ENCODE measurements around the gene ARID5A. TPM values are rescaled to one million over a fixed set of nuclear protein-coding genes. Genes with fewer than 3 reads are reported as not detected.

Gene ARID5A
- total and polyA plus RNA-seq, 2 of the 13 experiments (the other 11 are each of a cell fraction or from before 2014, with no cell fraction given), result 6.0 to 9.5 TPM

DNA sequence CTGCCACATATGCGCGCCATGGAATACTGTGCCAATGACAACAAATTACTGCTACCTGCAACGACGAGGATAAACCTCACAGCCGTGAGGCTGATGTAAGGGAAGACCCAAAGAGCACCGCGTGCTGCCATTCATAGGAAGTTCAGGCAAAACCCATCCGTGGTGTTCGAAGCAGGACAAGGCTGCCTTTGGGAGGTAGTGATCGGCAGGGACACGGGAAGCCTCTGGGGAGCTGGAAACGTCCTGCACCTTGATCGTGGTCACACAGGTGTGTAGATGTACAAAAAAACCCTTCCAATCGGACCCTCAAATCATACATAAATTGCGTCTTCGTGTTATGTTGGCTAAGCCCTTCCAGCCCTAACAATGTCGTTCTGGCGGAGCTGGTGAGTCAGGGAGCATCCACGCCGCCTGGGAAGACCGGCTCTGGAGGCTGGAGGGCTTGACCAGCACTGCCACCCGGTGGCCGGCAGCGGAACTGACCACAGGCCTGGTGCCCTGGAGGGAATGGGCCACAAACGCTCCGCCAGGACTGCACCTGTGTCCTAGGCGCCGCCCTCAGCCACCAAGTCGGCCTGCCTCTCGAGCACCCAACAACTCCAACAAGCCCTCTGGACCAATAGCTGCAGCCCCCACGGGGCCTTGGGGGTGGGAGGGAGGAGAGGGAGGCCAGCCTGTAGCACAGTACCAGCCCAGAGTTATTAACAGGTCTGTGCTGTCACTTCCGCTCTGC lies 27.3 kb upstream of the ARID5A start (continued):
- TF ChIP-seq ZNF382 (CRISPR knock-in tag; IDR thresholded peaks at IDR 0.05; ENCODE audit: borderline replicate concordance) (no peak), SIN3A (IDR thresholded peaks at IDR 0.05; ENCODE audit: borderline replicate concordance, low read depth, low read length) (no peak), ZMYM4 (CRISPR knock-in tag; IDR thresholded peaks at IDR 0.05) (no peak), ZNF776 (CRISPR knock-in tag; IDR thresholded peaks at IDR 0.05) (peak; percentile 88; the same call in 1 of the 2 replicates), MZF1 (CRISPR knock-in tag; IDR thresholded peaks at IDR 0.05; ENCODE audit: borderline replicate concordance) (no peak), ZSCAN30 (CRISPR knock-in tag; IDR thresholded peaks at IDR 0.05) (no peak), ZNF501 (CRISPR knock-in tag; IDR thresholded peaks at IDR 0.05) (no peak; the same call in 1 of the 2 replicates), SMARCE1 (IDR thresholded peaks at IDR 0.05; ENCODE audit: borderline replicate concordance) (no peak), MIER2 (CRISPR knock-in tag; IDR thresholded peaks at IDR 0.05) (no peak), ZNF737 (CRISPR knock-in tag; IDR thresholded peaks at IDR 0.05; ENCODE audit: borderline replicate concordance) (no peak), GZF1 (CRISPR knock-in tag; IDR thresholded peaks at IDR 0.05) (no peak), FOXJ3 (CRISPR knock-in tag; IDR thresholded peaks at IDR 0.05; ENCODE audit: borderline replicate concordance) (0 out of 2 replicates have a peak, but pooled peaks have one; percentile 49), ZNF562 (CRISPR knock-in tag; IDR thresholded peaks at IDR 0.05; ENCODE audit: borderline replicate concordance) (no peak), ZNF782 (CRISPR knock-in tag; IDR thresholded peaks at IDR 0.05; ENCODE audit: borderline replicate concordance) (no peak)
- TF ChIP-seq, protein P1, sequence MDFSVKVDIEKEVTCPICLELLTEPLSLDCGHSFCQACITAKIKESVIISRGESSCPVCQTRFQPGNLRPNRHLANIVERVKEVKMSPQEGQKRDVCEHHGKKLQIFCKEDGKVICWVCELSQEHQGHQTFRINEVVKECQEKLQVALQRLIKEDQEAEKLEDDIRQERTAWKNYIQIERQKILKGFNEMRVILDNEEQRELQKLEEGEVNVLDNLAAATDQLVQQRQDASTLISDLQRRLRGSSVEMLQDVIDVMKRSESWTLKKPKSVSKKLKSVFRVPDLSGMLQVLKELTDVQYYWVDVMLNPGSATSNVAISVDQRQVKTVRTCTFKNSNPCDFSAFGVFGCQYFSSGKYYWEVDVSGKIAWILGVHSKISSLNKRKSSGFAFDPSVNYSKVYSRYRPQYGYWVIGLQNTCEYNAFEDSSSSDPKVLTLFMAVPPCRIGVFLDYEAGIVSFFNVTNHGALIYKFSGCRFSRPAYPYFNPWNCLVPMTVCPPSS (IDR thresholded peaks at IDR 0.05), result no peak
- TF ChIP-seq, protein P2, sequence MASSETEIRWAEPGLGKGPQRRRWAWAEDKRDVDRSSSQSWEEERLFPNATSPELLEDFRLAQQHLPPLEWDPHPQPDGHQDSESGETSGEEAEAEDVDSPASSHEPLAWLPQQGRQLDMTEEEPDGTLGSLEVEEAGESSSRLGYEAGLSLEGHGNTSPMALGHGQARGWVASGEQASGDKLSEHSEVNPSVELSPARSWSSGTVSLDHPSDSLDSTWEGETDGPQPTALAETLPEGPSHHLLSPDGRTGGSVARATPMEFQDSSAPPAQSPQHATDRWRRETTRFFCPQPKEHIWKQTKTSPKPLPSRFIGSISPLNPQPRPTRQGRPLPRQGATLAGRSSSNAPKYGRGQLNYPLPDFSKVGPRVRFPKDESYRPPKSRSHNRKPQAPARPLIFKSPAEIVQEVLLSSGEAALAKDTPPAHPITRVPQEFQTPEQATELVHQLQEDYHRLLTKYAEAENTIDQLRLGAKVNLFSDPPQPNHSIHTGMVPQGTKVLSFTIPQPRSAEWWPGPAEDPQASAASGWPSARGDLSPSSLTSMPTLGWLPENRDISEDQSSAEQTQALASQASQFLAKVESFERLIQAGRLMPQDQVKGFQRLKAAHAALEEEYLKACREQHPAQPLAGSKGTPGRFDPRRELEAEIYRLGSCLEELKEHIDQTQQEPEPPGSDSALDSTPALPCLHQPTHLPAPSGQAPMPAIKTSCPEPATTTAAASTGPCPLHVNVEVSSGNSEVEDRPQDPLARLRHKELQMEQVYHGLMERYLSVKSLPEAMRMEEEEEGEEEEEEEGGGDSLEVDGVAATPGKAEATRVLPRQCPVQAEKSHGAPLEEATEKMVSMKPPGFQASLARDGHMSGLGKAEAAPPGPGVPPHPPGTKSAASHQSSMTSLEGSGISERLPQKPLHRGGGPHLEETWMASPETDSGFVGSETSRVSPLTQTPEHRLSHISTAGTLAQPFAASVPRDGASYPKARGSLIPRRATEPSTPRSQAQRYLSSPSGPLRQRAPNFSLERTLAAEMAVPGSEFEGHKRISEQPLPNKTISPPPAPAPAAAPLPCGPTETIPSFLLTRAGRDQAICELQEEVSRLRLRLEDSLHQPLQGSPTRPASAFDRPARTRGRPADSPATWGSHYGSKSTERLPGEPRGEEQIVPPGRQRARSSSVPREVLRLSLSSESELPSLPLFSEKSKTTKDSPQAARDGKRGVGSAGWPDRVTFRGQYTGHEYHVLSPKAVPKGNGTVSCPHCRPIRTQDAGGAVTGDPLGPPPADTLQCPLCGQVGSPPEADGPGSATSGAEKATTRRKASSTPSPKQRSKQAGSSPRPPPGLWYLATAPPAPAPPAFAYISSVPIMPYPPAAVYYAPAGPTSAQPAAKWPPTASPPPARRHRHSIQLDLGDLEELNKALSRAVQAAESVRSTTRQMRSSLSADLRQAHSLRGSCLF (CRISPR knock-in tag; IDR thresholded peaks at IDR 0.05; ENCODE audit: borderline replicate concordance), result no peak
- TF ChIP-seq, protein P3, sequence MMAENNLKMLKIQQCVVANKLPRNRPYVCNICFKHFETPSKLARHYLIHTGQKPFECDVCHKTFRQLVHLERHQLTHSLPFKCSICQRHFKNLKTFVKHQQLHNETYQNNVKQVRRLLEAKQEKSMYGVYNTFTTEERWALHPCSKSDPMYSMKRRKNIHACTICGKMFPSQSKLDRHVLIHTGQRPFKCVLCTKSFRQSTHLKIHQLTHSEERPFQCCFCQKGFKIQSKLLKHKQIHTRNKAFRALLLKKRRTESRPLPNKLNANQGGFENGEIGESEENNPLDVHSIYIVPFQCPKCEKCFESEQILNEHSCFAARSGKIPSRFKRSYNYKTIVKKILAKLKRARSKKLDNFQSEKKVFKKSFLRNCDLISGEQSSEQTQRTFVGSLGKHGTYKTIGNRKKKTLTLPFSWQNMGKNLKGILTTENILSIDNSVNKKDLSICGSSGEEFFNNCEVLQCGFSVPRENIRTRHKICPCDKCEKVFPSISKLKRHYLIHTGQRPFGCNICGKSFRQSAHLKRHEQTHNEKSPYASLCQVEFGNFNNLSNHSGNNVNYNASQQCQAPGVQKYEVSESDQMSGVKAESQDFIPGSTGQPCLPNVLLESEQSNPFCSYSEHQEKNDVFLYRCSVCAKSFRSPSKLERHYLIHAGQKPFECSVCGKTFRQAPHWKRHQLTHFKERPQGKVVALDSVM (CRISPR knock-in tag; IDR thresholded peaks at IDR 0.05), result no peak
- TF ChIP-seq, protein P4, sequence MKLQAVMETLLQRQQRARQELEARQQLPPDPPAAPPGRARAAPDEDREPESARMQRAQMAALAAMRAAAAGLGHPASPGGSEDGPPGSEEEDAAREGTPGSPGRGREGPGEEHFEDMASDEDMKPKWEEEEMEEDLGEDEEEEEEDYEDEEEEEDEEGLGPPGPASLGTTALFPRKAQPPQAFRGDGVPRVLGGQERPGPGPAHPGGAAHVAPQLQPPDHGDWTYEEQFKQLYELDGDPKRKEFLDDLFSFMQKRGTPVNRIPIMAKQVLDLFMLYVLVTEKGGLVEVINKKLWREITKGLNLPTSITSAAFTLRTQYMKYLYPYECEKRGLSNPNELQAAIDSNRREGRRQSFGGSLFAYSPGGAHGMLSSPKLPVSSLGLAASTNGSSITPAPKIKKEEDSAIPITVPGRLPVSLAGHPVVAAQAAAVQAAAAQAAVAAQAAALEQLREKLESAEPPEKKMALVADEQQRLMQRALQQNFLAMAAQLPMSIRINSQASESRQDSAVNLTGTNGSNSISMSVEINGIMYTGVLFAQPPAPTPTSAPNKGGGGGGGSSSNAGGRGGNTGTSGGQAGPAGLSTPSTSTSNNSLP (IDR thresholded peaks at IDR 0.05; ENCODE audit: low read depth, low read length), result no peak
